Measurements from ENCODE around the gene CDK5R2. TPM values are rescaled to one million over a fixed set of nuclear protein-coding genes. Genes with fewer than 3 reads are reported as not detected.

Gene CDK5R2
- polyA plus RNA-seq, 1 donor from 2014 or later, result 2.0 TPM

DNA sequence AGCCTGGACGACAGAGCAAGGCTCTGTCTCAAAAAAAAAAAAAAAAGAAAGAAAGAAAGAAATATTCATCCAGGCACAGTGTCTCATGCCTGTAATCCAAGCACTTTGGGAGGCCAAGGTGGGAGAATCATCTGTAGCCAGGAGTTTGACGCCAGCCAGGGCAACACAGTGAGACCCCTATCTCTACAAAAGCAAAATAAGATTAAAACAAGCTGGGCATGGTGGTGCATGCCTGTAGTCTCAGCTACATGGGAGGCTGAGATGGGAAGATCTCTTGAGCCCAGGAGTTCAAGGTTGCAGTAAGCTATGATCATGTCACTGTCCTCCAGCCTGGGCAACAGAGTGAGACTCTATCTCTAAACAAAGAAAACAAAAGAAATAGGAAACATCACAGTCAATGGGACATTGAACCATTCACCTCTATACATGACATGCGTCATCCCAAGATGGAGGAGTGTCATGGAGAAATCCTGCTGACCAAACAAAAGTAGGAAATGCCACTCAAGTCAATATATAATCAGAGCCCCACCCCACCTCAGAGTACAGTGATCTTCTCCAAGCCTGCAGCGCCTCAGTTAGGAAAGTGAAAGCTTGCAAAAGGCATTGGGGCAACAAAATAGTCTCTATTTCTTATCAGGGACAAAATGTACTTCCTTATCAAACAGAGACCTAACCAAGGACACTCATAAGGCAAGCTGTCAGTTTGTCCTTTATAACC, 15.8 kb downstream of the CDK5R2 start:
- no peak overlapping the region for H3K27ac ChIP-seq (ENCODE audit: low read length)
- no peaks in the 10 kb centered on the region for H3K36me3 ChIP-seq (ENCODE audit: insufficient read depth, low read length)
- H4K20me1 ChIP-seq (ENCODE audit: insufficient read depth), result no peaks in the 10 kb centered on the region
- no peaks in the 10 kb centered on the region for H3K9me2 ChIP-seq (ENCODE audit: insufficient read depth, low read length)
- H3F3A ChIP-seq (ENCODE audit: insufficient read depth, low read length, poor library complexity, severe bottlenecking), result no peaks in the 10 kb centered on the region
- no peak overlapping the region for H3K4me2 ChIP-seq (ENCODE audit: low read length)
- peaks cover 85% of the 10 kb centered on the region for H3K27me3 ChIP-seq (ENCODE audit: insufficient read depth, low read depth, low read length)
- H3K9me3 ChIP-seq (ENCODE audit: low read length), result no peaks in the 10 kb centered on the region
- H3K9ac ChIP-seq (ENCODE audit: low read length), result no peak overlapping the region
- no peaks in the 10 kb centered on the region for H3K79me2 ChIP-seq (replicated peaks; ENCODE audit: insufficient read depth, low read length)
- no peak overlapping the region for H3K4me3 ChIP-seq (ENCODE audit: low read length)
- no peak for TF ChIP-seq EP300 (conservative IDR thresholded peaks at IDR 0.05; ENCODE audit: poor library complexity, severe bottlenecking)
- TF ChIP-seq, protein P1, sequence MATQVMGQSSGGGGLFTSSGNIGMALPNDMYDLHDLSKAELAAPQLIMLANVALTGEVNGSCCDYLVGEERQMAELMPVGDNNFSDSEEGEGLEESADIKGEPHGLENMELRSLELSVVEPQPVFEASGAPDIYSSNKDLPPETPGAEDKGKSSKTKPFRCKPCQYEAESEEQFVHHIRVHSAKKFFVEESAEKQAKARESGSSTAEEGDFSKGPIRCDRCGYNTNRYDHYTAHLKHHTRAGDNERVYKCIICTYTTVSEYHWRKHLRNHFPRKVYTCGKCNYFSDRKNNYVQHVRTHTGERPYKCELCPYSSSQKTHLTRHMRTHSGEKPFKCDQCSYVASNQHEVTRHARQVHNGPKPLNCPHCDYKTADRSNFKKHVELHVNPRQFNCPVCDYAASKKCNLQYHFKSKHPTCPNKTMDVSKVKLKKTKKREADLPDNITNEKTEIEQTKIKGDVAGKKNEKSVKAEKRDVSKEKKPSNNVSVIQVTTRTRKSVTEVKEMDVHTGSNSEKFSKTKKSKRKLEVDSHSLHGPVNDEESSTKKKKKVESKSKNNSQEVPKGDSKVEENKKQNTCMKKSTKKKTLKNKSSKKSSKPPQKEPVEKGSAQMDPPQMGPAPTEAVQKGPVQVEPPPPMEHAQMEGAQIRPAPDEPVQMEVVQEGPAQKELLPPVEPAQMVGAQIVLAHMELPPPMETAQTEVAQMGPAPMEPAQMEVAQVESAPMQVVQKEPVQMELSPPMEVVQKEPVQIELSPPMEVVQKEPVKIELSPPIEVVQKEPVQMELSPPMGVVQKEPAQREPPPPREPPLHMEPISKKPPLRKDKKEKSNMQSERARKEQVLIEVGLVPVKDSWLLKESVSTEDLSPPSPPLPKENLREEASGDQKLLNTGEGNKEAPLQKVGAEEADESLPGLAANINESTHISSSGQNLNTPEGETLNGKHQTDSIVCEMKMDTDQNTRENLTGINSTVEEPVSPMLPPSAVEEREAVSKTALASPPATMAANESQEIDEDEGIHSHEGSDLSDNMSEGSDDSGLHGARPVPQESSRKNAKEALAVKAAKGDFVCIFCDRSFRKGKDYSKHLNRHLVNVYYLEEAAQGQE (IDR thresholded peaks at IDR 0.05; ENCODE audit: borderline replicate concordance), result no peak
- no peak overlapping the region for H2AFZ ChIP-seq (ENCODE audit: low read depth, low read length)

DNA sequence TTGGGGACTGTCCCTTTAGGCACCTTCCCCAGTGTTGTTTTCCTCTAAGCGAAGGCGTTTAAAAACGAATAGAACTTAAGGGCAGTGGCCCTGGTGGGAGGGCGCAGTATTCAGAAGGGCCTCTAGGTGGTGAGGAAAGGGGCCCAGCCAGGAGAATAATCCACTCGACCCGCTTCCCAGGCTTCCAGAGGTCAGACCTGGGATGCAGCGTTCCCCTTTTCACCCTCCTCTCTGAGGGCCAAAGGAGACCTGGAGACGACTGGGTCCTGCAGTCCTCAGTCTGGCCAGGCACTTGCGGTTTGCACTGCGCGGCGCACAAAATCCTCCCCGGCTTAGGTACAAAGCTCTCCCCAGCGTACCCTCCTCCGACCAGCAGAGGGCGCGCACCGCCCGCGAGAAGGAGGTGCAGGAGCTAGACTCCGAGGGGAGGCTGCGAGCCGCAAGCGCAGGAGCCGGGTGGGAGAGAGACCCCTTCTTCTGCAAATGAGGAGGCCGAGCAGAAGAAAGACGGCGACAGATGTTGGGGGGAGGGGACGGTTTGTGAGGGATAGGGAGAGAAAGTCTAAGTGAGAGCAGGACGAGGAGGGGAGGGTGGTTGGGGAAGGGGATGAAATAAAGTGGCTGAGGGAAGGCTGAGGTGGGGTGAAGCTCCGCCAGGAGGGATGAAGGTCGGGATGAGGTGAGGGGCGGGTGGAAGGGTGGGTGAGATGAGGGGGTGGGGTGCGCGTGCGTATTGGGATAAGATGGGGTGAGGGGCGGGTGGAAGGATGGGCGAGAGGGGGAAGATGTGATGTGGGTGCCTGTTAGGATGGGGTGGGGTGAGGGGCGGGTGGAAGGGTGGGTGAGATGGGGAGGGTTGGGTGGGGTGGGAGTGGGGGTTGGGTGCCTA, 20.6 kb downstream of the CDK5R2 start:
- H3K9ac ChIP-seq (ENCODE audit: low read length), result peak overlapping the region; percentile 38
- H3K27me3 ChIP-seq (ENCODE audit: insufficient read depth, low read depth, low read length), result peaks cover 95% of the 10 kb centered on the region
- TF ChIP-seq TAF1 (IDR thresholded peaks at IDR 0.05; ENCODE audit: low read depth) (no peak), EZH2 (IDR thresholded peaks at IDR 0.05; ENCODE audit: borderline replicate concordance, insufficient read depth, low read length, poor library complexity, severe bottlenecking) (peak; percentile 67), EP300 (conservative IDR thresholded peaks at IDR 0.05; ENCODE audit: poor library complexity, severe bottlenecking) (no peak), SMC3 (conservative IDR thresholded peaks at IDR 0.05; ENCODE audit: poor library complexity) (peak; percentile 89), RAD21 (conservative IDR thresholded peaks at IDR 0.05) (peak; percentile 85), POLR2AphosphoS5 (IDR thresholded peaks at IDR 0.05) (no peak), MXI1 (conservative IDR thresholded peaks at IDR 0.05; ENCODE audit: poor library complexity, severe bottlenecking) (peak; percentile 38)
- TF ChIP-seq, protein P1 (IDR thresholded peaks at IDR 0.05; ENCODE audit: borderline replicate concordance), result no peak
- TF ChIP-seq, protein P2, sequence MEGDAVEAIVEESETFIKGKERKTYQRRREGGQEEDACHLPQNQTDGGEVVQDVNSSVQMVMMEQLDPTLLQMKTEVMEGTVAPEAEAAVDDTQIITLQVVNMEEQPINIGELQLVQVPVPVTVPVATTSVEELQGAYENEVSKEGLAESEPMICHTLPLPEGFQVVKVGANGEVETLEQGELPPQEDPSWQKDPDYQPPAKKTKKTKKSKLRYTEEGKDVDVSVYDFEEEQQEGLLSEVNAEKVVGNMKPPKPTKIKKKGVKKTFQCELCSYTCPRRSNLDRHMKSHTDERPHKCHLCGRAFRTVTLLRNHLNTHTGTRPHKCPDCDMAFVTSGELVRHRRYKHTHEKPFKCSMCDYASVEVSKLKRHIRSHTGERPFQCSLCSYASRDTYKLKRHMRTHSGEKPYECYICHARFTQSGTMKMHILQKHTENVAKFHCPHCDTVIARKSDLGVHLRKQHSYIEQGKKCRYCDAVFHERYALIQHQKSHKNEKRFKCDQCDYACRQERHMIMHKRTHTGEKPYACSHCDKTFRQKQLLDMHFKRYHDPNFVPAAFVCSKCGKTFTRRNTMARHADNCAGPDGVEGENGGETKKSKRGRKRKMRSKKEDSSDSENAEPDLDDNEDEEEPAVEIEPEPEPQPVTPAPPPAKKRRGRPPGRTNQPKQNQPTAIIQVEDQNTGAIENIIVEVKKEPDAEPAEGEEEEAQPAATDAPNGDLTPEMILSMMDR (IDR thresholded peaks at IDR 0.05; ENCODE audit: poor library complexity, severe bottlenecking), result peak; percentile 99
- no peaks in the 10 kb centered on the region for H3K9me2 ChIP-seq (ENCODE audit: insufficient read depth, low read length)
- H3K36me3 ChIP-seq (ENCODE audit: insufficient read depth, low read length), result no peaks in the 10 kb centered on the region
- H3K4me3 ChIP-seq (ENCODE audit: low read length), result peak overlapping the region; percentile 60
- H3K79me2 ChIP-seq (replicated peaks; ENCODE audit: insufficient read depth, low read length), result no peaks in the 10 kb centered on the region
- no peaks in the 10 kb centered on the region for H4K20me1 ChIP-seq (ENCODE audit: insufficient read depth)
- no peak overlapping the region for H2AFZ ChIP-seq (ENCODE audit: low read depth, low read length)
- H3K27ac ChIP-seq (ENCODE audit: low read length), result no peak overlapping the region
- no peaks in the 10 kb centered on the region for H3K9me3 ChIP-seq (ENCODE audit: low read length)
- H3K4me2 ChIP-seq (ENCODE audit: low read length), result peak overlapping the region; percentile 42
- no peaks in the 10 kb centered on the region for H3F3A ChIP-seq (ENCODE audit: insufficient read depth, low read length, poor library complexity, severe bottlenecking)

Data from neural cell (in vitro differentiated cells).